Measurements from ENCODE around the gene FRMD4B.

DNA sequence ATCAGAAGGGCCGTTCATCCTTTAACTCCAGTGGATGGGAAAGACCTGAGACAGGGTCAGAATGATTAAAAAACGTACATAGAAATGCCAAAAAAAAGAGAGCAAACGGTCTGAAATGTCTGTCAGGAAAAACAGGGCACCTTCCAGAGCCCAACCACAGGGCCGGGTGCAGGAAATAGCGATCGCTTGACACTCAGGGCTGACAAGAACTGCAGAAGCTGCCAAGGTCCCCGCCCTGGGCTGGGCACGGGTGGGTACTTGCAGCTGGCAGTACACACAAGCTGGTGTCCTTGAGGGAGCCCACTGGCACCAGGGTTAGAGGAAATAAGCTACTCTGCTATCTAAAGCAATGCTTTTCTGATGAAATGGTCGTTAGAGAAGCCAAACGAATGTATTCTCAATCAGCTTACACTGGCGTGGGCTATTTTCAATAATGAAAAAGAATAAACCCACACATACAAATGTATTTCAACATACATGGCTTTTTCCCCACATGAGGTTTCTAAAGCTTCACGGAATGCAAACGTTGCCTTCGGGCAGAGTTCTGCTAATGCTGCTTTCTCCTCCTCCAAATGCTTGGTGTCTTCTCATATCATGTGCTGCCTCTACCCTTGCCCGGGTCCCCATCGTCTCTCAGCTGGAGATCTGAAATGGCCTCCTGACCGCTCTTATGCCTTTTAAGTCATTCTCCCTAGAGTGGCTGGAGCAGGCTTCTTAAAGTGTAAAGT is 15.6 kb downstream of the FRMD4B start:
- TF ChIP-seq, protein P1, sequence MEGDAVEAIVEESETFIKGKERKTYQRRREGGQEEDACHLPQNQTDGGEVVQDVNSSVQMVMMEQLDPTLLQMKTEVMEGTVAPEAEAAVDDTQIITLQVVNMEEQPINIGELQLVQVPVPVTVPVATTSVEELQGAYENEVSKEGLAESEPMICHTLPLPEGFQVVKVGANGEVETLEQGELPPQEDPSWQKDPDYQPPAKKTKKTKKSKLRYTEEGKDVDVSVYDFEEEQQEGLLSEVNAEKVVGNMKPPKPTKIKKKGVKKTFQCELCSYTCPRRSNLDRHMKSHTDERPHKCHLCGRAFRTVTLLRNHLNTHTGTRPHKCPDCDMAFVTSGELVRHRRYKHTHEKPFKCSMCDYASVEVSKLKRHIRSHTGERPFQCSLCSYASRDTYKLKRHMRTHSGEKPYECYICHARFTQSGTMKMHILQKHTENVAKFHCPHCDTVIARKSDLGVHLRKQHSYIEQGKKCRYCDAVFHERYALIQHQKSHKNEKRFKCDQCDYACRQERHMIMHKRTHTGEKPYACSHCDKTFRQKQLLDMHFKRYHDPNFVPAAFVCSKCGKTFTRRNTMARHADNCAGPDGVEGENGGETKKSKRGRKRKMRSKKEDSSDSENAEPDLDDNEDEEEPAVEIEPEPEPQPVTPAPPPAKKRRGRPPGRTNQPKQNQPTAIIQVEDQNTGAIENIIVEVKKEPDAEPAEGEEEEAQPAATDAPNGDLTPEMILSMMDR (IDR thresholded peaks at IDR 0.05), result no peak
- TF ChIP-seq POLR2A (IDR thresholded peaks at IDR 0.05), result peak in 1 of 4 donors; percentile 26
- TF ChIP-seq POLR2AphosphoS5 (IDR thresholded peaks at IDR 0.05), result peak in 1 of 2 donors; percentile 47

Data from upper lobe of left lung (tissue), 4 donors.